Gastroesophageal sphincter (tissue), 3 donors: Measurements from ENCODE around the gene GCNT4.

Experiments
- POLR2A ChIP-seq, 2 donors: fragments of 450-650 bp; IDR thresholded peaks; one replicate each; pipeline ENCODE4 v1.6.1; 2017; ENCODE audit warnings: antibody characterized with exemption in 2 of 2, mild to moderate bottlenecking in 2 of 2, moderate library complexity in 1 of 2
- POLR2AphosphoS5 ChIP-seq: sonication (generic); formaldehyde crosslinking; IDR thresholded peaks from one replicate; pipeline ENCODE4 v1.6.1; 2017; ENCODE audit warnings: antibody characterized with exemption
- TF ChIP-seq, protein P1 (sequence below), 4 experiments: fragments of 200-600 bp in 2 of 4; fragments of 450-650 bp in 2 of 4; sonication (generic) in 1 of 4; IDR thresholded peaks; one replicate each; pipeline ENCODE4 v1.5.1; 2017 to 2019; ENCODE audit warnings: antibody characterized with exemption in 4 of 4, mild to moderate bottlenecking in 2 of 4, moderate library complexity in 2 of 4

- TF ChIP-seq POLR2AphosphoS5 (no peak), POLR2A (IDR thresholded peaks at IDR 0.05) (no peak)
- TF ChIP-seq, protein P1, sequence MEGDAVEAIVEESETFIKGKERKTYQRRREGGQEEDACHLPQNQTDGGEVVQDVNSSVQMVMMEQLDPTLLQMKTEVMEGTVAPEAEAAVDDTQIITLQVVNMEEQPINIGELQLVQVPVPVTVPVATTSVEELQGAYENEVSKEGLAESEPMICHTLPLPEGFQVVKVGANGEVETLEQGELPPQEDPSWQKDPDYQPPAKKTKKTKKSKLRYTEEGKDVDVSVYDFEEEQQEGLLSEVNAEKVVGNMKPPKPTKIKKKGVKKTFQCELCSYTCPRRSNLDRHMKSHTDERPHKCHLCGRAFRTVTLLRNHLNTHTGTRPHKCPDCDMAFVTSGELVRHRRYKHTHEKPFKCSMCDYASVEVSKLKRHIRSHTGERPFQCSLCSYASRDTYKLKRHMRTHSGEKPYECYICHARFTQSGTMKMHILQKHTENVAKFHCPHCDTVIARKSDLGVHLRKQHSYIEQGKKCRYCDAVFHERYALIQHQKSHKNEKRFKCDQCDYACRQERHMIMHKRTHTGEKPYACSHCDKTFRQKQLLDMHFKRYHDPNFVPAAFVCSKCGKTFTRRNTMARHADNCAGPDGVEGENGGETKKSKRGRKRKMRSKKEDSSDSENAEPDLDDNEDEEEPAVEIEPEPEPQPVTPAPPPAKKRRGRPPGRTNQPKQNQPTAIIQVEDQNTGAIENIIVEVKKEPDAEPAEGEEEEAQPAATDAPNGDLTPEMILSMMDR (IDR thresholded peaks at IDR 0.05): no peak
These were observed 39.6 kb downstream of the GCNT4 start for GRCh38 chr5:75012748-75013147.
